Naive thymus-derived CD4-positive, alpha-beta T cell (primary cell): ENCODE measurements around the gene IL21R. TPM values are rescaled to one million over a fixed set of nuclear protein-coding genes. Genes with fewer than 3 reads are reported as not detected.

Source experiments
- ATAC-seq: fragments of 150-1000 bp; cut with Tn5 transposase; 2 replicates; pipeline ENCODE4 v1.10.0; 2021; ENCODE audit warnings: mild to moderate bottlenecking, moderate library complexity
- CTCF ChIA-PET: fragments of 350-600 bp; sonication (Branson Sonifier 250); formaldehyde crosslinking; loops from one replicate; lab custom pipeline; 2021; ENCODE audit warnings: antibody characterized with exemption; lab: Charles Lee
- POLR2A ChIA-PET: fragments of 350-600 bp; sonication (Branson Sonifier 250); formaldehyde crosslinking; loops from one replicate; lab custom pipeline; 2021; ENCODE audit warnings: antibody characterized with exemption, inconsistent platforms; lab: Charles Lee
- DNase-seq, 9 donors: peaks; one replicate each; pipeline versions ENCODE4 v3.0.0 to v3.0.0-alpha.2; 2020 to 2022; ENCODE audit warnings: mixed read lengths in 1 of 9
- H3K27ac ChIP-seq: one replicate; pipeline ENCODE4 v1.7.0; 2013; ENCODE audit warnings: mild to moderate bottlenecking, low read depth, low read length, moderate library complexity
- H3K27me3 ChIP-seq, 2 donors: one replicate each; pipeline ENCODE4 v1.7.0; 2013; ENCODE audit warnings: low read length in 2 of 2, mild to moderate bottlenecking in 2 of 2, moderate library complexity in 2 of 2; ENCODE audit not compliant: control insufficient read depth in 2 of 2, insufficient read depth in 2 of 2
- H3K36me3 ChIP-seq, 3 experiments: 1 replicate in 2 of 3; 2 replicates in 1 of 3; pipeline ENCODE4 v1.7.0; 2013; ENCODE audit warnings: low read length in 3 of 3, mild to moderate bottlenecking in 3 of 3, moderate library complexity in 1 of 3; ENCODE audit not compliant: insufficient read depth in 3 of 3, control insufficient read depth in 2 of 3
- H3K4me1 ChIP-seq, 2 donors: one replicate each; pipeline ENCODE4 v1.7.0; 2013; ENCODE audit warnings: low read length in 2 of 2, mild to moderate bottlenecking in 2 of 2, moderate library complexity in 1 of 2; ENCODE audit not compliant: control insufficient read depth in 2 of 2, insufficient read depth in 2 of 2
- H3K4me3 ChIP-seq: 2 replicates; pipeline ENCODE4 v1.7.0; 2013; ENCODE audit warnings: mild to moderate bottlenecking, low read length
- H3K9me3 ChIP-seq, 3 experiments: 1 replicate in 2 of 3; 2 replicates in 1 of 3; pipeline ENCODE4 v1.7.0; 2013; ENCODE audit warnings: low read length in 3 of 3; ENCODE audit not compliant: control insufficient read depth in 2 of 3
- H3K27ac Mint-ChIP-seq, 9 donors: one replicate each; pipeline ENCODE4 v1.8.0; 2020 to 2022; ENCODE audit warnings: mixed read lengths in 9 of 9, mild to moderate bottlenecking in 8 of 9, moderate library complexity in 5 of 9, inconsistent platforms in 2 of 9
- H3K27me3 Mint-ChIP-seq, 5 donors: one replicate each; pipeline ENCODE4 v1.8.0; 2021 to 2022; ENCODE audit warnings: mixed read lengths in 5 of 5, mild to moderate bottlenecking in 1 of 5
- H3K36me3 Mint-ChIP-seq, 5 donors: one replicate each; pipeline ENCODE4 v1.8.0; 2020 to 2022; ENCODE audit warnings: mixed read lengths in 5 of 5, mild to moderate bottlenecking in 3 of 5, inconsistent platforms in 1 of 5
- H3K4me1 Mint-ChIP-seq, 7 donors: one replicate each; pipeline ENCODE4 v1.8.0; 2020 to 2022; ENCODE audit warnings: mixed read lengths in 7 of 7, mild to moderate bottlenecking in 3 of 7, inconsistent platforms in 1 of 7
- H3K4me3 Mint-ChIP-seq, 10 donors: one replicate each; pipeline ENCODE4 v1.8.0; 2020 to 2022; ENCODE audit warnings: mild to moderate bottlenecking in 10 of 10, mixed read lengths in 10 of 10, moderate library complexity in 6 of 10, inconsistent platforms in 2 of 10
- H3K9me3 Mint-ChIP-seq, 11 donors: one replicate each; pipeline ENCODE4 v1.8.0; 2020 to 2022; ENCODE audit warnings: mixed read lengths in 11 of 11, mild to moderate bottlenecking in 4 of 11, inconsistent platforms in 1 of 11, moderate library complexity in 1 of 11
- intact Hi-C, 2 donors: fragments of 100-400 bp; cut with micrococcal nuclease; formaldehyde crosslinking; loops; one replicate each; pipeline ENCODE4 v1.15.1; 2023
- polyA plus RNA-seq, 2 donors: library from polyadenylated mRNA; unstranded; fragments of 300-500 nt; fragmentation: Illumina TruSeq; gene quantifications; one replicate each; pipeline ENCODE4 v1.2.3, GENCODE V29; 2021
- total RNA-seq, 6 experiments: library from RNA in 5 of 6; stranded (reverse) in 5 of 6; gene quantifications; 1 replicate in 5 of 6; 2 replicates in 1 of 6; pipeline ENCODE4 v1.2.3 and lab custom pipeline; 2021 to 2026

IL21R gene
- total and polyA plus RNA-seq, 7 experiments from 2014 or later: 24.6 to 52.1 (median 37.1) TPM

DNA sequence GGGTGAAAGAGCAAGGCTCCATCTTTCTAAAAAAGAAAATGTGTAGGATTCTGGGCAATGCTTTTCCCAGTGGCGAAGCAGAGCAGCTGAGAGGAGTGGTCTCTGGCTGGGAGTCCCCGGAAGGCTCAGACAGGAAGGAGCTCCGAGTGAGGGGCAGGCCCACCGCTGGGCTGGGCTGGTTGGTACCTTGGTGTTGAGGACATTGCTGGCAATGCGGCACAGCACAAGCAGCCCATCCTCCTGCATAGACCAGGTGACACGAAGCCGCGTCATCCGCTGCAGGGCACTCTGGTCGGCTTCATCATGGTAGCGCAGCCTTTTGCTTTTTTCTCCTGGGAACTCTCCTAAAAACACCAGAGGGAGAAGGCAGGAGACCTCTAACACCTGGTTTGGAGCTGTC lies 83.8 kb downstream of the IL21R start:
- Histone ChIP-seq H3K4me1 (no peaks in the 10 kb centered on the region), H3K4me3 (no peak overlapping the region), H3K27me3 (no peaks in the 10 kb centered on the region), H3K9me3 (no peaks in the 10 kb centered on the region), H3K27ac (no peak overlapping the region), H3K36me3 (peaks cover 8 to 100% (median 11%) of the 10 kb centered on the region in 3 experiments)
- Mint-ChIP-seq H3K4me3 (no peak overlapping the region), H3K36me3 (peaks cover 34 to 67% (median 45%) of the 10 kb centered on the region in 5 donors), H3K4me1 (peaks cover 0 to 5% (median 0%) of the 10 kb centered on the region in 7 donors), H3K27ac (no peak overlapping the region), H3K9me3 (no peaks in the 10 kb centered on the region), H3K27me3 (no peaks in the 10 kb centered on the region)
- DNase-seq (no peak), ATAC-seq (no peak)
- CTCF ChIA-PET: no interaction called here
- POLR2A ChIA-PET: no interaction called here
- intact Hi-C loops: no loop called here

DNA sequence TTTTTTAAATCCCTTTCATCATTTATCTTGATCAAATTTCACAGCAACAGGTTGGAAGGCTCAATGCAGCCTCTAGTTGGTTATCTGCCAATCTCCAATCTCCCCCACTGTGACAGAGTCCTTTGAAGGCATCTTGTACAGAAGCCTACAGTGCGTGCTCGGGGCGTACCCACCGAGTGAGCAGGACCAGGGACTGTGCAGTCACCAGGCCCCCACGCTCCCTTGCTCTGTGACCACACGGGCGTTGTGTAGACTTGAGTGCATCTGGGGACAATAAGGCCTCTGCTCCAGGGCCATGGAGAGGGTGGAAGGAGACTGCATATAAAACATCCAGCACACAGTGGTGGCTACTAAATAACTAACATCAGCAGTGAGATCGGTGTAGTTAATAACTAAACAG lies 84.4 kb downstream of the IL21R start:
- Histone ChIP-seq H3K9me3 (no peaks in the 10 kb centered on the region), H3K27me3 (no peaks in the 10 kb centered on the region), H3K27ac (no peak overlapping the region), H3K4me1 (no peaks in the 10 kb centered on the region), H3K4me3 (no peak overlapping the region), H3K36me3 (peaks cover 8 to 100% (median 16%) of the 10 kb centered on the region in 3 experiments)
- POLR2A ChIA-PET: no interaction called here
- H3K27me3 Mint-ChIP-seq: no peaks in the 10 kb centered on the region
- H3K36me3 Mint-ChIP-seq: peaks cover 32 to 67% (median 44%) of the 10 kb centered on the region in 5 donors
- DNase-seq: no peak
- H3K4me1 Mint-ChIP-seq: peaks cover 0 to 5% (median 0%) of the 10 kb centered on the region in 7 donors
- no peaks in the 10 kb centered on the region for H3K9me3 Mint-ChIP-seq
- intact Hi-C loops: no loop called here
- ATAC-seq: no peak
- CTCF ChIA-PET: no interaction called here
- peak overlapping the region in 1 of 9 donors; percentile 3 for H3K27ac Mint-ChIP-seq
- no peak overlapping the region for H3K4me3 Mint-ChIP-seq

DNA sequence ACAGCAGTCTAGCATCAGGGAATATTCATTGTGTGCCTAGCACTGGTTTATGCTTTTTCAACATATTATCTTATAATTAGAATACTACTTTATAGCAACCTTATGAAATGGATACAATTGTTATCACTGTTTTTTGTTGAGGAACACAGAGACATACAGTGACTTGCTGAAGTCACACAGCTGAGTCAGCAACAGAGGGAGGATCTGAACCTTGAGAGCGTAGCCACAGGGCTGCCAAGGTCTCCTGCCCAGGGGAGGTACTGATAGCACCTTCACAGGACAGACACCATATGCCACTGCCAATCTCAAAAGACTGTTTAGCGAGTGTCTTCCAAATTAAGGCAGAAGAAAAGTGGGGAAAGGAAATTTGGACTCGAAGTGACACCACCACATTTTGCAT lies 84.8 kb downstream of the IL21R start:
- Mint-ChIP-seq H3K36me3 (peaks cover 31 to 67% (median 43%) of the 10 kb centered on the region in 5 donors), H3K4me3 (no peak overlapping the region), H3K27me3 (no peaks in the 10 kb centered on the region), H3K27ac (no peak overlapping the region), H3K4me1 (peaks cover 0 to 5% (median 0%) of the 10 kb centered on the region in 7 donors), H3K9me3 (peaks cover 0 to 2% (median 0%) of the 10 kb centered on the region in 11 donors)
- no peak for ATAC-seq
- Histone ChIP-seq H3K4me1 (no peaks in the 10 kb centered on the region), H3K27me3 (no peaks in the 10 kb centered on the region), H3K4me3 (no peak overlapping the region), H3K9me3 (no peaks in the 10 kb centered on the region), H3K36me3 (peaks cover 8 to 100% (median 16%) of the 10 kb centered on the region in 3 experiments), H3K27ac (no peak overlapping the region)
- no peak for DNase-seq
- ChIA-PET CTCF (no interaction called here), POLR2A (no interaction called here)
- intact Hi-C loops: no loop called here

DNA sequence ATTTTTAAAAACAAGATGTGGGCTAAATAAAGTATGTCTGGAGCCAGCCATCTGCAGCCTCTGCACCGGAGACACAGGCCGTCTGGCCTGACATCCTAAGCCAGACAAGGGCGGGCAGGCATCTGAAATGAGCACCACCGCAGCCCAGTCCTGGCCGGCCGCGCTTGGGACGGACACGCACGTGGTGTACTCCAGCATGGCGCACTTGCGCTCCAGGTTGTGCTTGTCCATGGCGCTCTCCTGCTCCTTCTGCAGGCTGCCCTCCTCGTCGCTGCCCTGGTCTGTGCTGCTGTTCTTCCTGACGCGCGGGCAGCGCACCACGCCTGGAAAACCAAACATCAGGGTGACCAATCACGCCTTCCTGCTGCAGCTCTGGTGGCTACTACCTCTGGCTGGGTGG lies 87.4 kb downstream of the IL21R start:
- POLR2A ChIA-PET: no interaction called here
- ATAC-seq (no peak), DNase-seq (no peak)
- intact Hi-C loops: no loop called here
- Histone ChIP-seq H3K27ac (no peak overlapping the region), H3K36me3 (peaks cover 1 to 99% (median 10%) of the 10 kb centered on the region in 3 experiments), H3K27me3 (no peaks in the 10 kb centered on the region), H3K4me3 (no peak overlapping the region), H3K4me1 (no peaks in the 10 kb centered on the region), H3K9me3 (no peaks in the 10 kb centered on the region)
- no peaks in the 10 kb centered on the region for H3K27me3 Mint-ChIP-seq
- H3K9me3 Mint-ChIP-seq: peaks cover 0 to 2% (median 0%) of the 10 kb centered on the region in 11 donors
- CTCF ChIA-PET: no interaction called here
- H3K4me3 Mint-ChIP-seq: no peak overlapping the region
- peaks cover 0 to 7% (median 0%) of the 10 kb centered on the region in 7 donors for H3K4me1 Mint-ChIP-seq
- H3K36me3 Mint-ChIP-seq: peaks cover 17 to 69% (median 46%) of the 10 kb centered on the region in 5 donors
- no peak overlapping the region for H3K27ac Mint-ChIP-seq

DNA sequence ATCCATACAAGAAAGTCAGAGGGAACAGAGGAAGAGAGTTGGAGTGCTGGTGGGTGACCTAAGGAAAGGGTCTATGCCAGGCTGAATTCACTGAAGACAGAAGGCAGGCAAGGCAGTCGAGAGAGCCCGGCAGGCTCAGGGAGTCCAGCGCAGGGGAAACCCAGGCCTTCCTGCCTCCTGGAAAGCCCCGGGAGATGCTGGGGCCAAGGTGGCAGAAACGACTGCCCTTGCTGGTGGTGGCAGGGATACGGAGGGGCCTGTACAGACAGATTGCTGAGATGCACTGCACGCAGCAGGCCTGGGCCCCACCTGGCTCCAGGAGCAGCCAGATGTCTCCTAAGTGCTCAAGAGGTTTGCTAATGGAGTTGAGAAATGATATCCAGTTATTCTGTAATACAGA lies 87.9 kb downstream of the IL21R start:
- Histone ChIP-seq H3K9me3 (no peaks in the 10 kb centered on the region), H3K4me3 (no peak overlapping the region), H3K4me1 (no peaks in the 10 kb centered on the region), H3K27me3 (no peaks in the 10 kb centered on the region), H3K27ac (no peak overlapping the region), H3K36me3 (peaks cover 5 to 99% (median 15%) of the 10 kb centered on the region in 3 experiments)
- Mint-ChIP-seq H3K4me1 (peaks cover 0 to 7% (median 0%) of the 10 kb centered on the region in 7 donors), H3K27ac (no peak overlapping the region), H3K4me3 (no peak overlapping the region), H3K36me3 (peaks cover 16 to 70% (median 45%) of the 10 kb centered on the region in 5 donors), H3K27me3 (no peaks in the 10 kb centered on the region), H3K9me3 (peaks cover 0 to 2% (median 0%) of the 10 kb centered on the region in 11 donors)
- intact Hi-C loops: no loop called here
- ATAC-seq (no peak), DNase-seq (no peak)
- ChIA-PET POLR2A (no interaction called here), CTCF (interaction anchor here (0.6 kb wide), 1 partner anchor 44 kb away, joined by 3 read pairs; no protein-coding TSS in a partner anchor)

DNA sequence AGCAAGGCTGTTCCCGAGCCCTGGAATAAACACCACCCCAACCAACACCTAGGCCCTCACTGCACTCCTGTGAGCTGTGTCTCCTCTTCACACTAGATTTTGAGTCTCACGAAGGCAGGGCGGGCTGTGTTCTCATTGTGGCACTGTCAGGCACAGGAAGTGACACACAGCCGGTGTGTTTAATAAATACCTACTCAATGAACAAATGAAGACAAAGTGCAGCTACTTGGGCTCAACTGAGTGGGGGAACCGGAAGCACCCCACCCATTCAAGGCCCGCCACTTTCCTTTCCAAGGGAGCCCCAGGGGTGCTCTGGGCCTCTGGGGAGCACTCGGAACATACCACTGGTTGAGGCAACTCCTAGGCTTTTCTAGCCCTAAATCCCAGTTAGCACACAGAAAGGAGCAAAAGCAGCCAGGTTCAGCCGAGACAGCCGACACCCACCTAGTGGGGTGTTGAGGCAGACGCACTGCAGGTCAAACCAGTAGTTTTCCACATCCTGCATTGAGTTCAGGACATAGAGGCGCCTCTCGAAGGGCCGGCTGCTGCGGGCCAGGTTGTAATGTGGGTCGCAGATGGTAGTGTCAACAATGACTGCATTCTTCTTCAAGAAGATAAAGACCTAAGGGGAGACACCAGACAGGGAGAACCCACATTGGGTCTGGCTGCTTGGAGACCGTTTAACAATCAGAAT lies 90.1 kb downstream of the IL21R start:
- peaks cover 0 to 7% (median 0%) of the 10 kb centered on the region in 7 donors for H3K4me1 Mint-ChIP-seq
- intact Hi-C loops: no loop called here
- peaks cover 8 to 98% (median 17%) of the 10 kb centered on the region in 3 experiments for H3K36me3 ChIP-seq
- H3K9me3 Mint-ChIP-seq: peaks cover 0 to 2% (median 0%) of the 10 kb centered on the region in 11 donors
- no peak overlapping the region for H3K27ac ChIP-seq
- H3K4me3 ChIP-seq: no peak overlapping the region
- no peaks in the 10 kb centered on the region for H3K27me3 Mint-ChIP-seq
- ChIA-PET CTCF (no interaction called here), POLR2A (no interaction called here)
- H3K36me3 Mint-ChIP-seq: peaks cover 8 to 64% (median 32%) of the 10 kb centered on the region in 5 donors
- peak overlapping the region in 1 of 9 donors; percentile 84 for H3K27ac Mint-ChIP-seq
- H3K4me3 Mint-ChIP-seq: peak overlapping the region in 1 of 10 donors; percentile 29
- DNase-seq (no peak), ATAC-seq (peak; percentile 54)
- H3K9me3 ChIP-seq: no peaks in the 10 kb centered on the region
- no peaks in the 10 kb centered on the region for H3K4me1 ChIP-seq
- no peaks in the 10 kb centered on the region for H3K27me3 ChIP-seq
